Right atrium auricular region (tissue), 2 donors: ENCODE measurements around the gene RHOB. TPM values are rescaled to one million over a fixed set of nuclear protein-coding genes. Genes with fewer than 3 reads are reported as not detected.

Experiments
- DNase-seq: peaks from one replicate; pipeline ENCODE4 v3.0.0-alpha.2; 2019; ENCODE audit warnings: low spot score
- H3K27ac ChIP-seq, 2 donors: fragments of 200-600 bp; sonication (generic); 1 replicate in 1 of 2; 2 replicates in 1 of 2; pipeline ENCODE4 v1.5.1; 2016 to 2019
- H3K27me3 ChIP-seq, 2 donors: fragments of 200-600 bp; sonication (generic); one replicate each; pipeline versions ENCODE4 v1.5.1 to v1.6.0; 2017 to 2019
- H3K36me3 ChIP-seq: fragments of 200-600 bp; sonication (generic); one replicate; pipeline ENCODE4 v1.5.1; 2016
- H3K4me1 ChIP-seq, 2 donors: fragments of 200-600 bp; sonication (generic); one replicate each; pipeline versions ENCODE4 v1.5.1 to v1.6.0; 2017 to 2019
- H3K4me3 ChIP-seq, 2 donors: fragments of 200-600 bp; sonication (generic); 1 replicate in 1 of 2; 2 replicates in 1 of 2; pipeline ENCODE4 v1.5.1; 2017 to 2019; ENCODE audit warnings: mild to moderate bottlenecking in 1 of 2, moderate library complexity in 1 of 2
- H3K9me3 ChIP-seq, 2 donors: fragments of 200-600 bp; sonication (generic); one replicate each; pipeline ENCODE4 v1.5.1; 2019
- total RNA-seq, 2 donors: library from RNA; depleted of rRNA; stranded (reverse); fragments of >200 nt; gene quantifications; one replicate each; pipeline ENCODE4 v1.1.0, GENCODE V29; 2016
- TF ChIP-seq, protein P1 (sequence below), 2 donors: fragments of 200-600 bp; sonication (generic); IDR thresholded peaks; one replicate each; pipeline ENCODE4 v1.5.1; 2019; ENCODE audit warnings: antibody characterized with exemption in 2 of 2

RHOB gene
- total RNA-seq, 2 donors from 2014 or later = 471 to 664 TPM

- Histone ChIP-seq H3K9me3 (no peaks in the 10 kb centered on the region), H3K36me3 (no peaks in the 10 kb centered on the region), H3K4me3 (no peak overlapping the region), H3K27me3 (no peaks in the 10 kb centered on the region), H3K27ac (no peak overlapping the region), H3K4me1 (peaks cover 0 to 32% of the 10 kb centered on the region in 2 donors)
- DNase-seq = no peak
- TF ChIP-seq, protein P1, sequence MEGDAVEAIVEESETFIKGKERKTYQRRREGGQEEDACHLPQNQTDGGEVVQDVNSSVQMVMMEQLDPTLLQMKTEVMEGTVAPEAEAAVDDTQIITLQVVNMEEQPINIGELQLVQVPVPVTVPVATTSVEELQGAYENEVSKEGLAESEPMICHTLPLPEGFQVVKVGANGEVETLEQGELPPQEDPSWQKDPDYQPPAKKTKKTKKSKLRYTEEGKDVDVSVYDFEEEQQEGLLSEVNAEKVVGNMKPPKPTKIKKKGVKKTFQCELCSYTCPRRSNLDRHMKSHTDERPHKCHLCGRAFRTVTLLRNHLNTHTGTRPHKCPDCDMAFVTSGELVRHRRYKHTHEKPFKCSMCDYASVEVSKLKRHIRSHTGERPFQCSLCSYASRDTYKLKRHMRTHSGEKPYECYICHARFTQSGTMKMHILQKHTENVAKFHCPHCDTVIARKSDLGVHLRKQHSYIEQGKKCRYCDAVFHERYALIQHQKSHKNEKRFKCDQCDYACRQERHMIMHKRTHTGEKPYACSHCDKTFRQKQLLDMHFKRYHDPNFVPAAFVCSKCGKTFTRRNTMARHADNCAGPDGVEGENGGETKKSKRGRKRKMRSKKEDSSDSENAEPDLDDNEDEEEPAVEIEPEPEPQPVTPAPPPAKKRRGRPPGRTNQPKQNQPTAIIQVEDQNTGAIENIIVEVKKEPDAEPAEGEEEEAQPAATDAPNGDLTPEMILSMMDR (IDR thresholded peaks at IDR 0.05) = no peak
Measured at GRCh38 chr2:20485612-20486388, 38.9 kb downstream of the RHOB start.

GRCh38 chr2:20486571-20486970 is 39.7 kb downstream of the RHOB start:
- Histone ChIP-seq H3K9me3 (no peaks in the 10 kb centered on the region), H3K36me3 (no peaks in the 10 kb centered on the region), H3K27me3 (no peaks in the 10 kb centered on the region), H3K4me3 (no peak overlapping the region), H3K4me1 (peaks cover 0 to 32% of the 10 kb centered on the region in 2 donors), H3K27ac (no peak overlapping the region)
- TF ChIP-seq, protein P1 (IDR thresholded peaks at IDR 0.05) = no peak
- DNase-seq = no peak

GRCh38 chr2:20487030-20487391 is 40.1 kb downstream of the RHOB start:
- Histone ChIP-seq H3K4me1 (peaks cover 0 to 33% of the 10 kb centered on the region in 2 donors), H3K27ac (no peak overlapping the region), H3K9me3 (no peaks in the 10 kb centered on the region), H3K36me3 (no peaks in the 10 kb centered on the region), H3K4me3 (no peak overlapping the region), H3K27me3 (no peaks in the 10 kb centered on the region)
- TF ChIP-seq, protein P1 (IDR thresholded peaks at IDR 0.05) = no peak
- DNase-seq = no peak

DNA sequence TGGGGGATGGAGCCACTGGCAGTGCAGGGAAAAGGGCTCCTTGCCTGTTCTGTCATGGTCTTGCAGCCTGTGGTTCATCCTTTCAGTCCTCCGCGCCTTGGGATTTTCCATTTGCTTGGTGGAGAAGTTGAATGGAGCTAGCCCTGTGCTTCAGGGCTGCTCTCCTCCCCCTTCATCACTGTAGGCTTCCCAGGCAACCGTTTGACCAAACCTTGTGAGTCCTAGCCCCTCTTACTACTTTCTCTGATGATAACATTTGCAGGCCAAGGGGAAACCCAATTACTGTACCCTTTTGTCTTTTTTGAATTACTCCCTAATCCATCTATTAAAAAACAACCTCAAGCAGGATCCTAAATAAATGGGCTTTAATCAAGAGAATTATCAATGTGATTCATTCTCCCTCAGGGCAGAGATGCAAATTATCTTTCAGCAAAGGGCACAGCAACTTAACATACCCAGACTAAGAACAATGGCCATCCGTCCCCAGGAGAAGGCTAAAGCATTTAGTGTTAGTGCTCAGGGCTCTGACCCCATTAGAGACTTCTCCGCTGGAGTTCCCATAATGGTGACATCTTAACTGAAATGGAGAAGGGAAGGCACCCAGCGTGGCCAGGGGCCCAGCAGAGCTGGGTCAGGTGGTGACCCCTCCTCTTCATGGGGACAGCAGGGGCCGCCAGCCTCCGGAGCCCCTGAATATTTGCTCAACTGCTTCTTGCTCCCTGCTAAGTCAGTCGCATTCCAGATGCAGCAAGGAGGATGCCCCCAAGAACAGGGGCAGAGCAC is 40.7 kb downstream of the RHOB start:
- peaks cover 0 to 34% of the 10 kb centered on the region in 2 donors for H3K4me1 ChIP-seq
- TF ChIP-seq, protein P1 (IDR thresholded peaks at IDR 0.05) = no peak
- H3K4me3 ChIP-seq = no peak overlapping the region
- H3K9me3 ChIP-seq = no peaks in the 10 kb centered on the region
- no peak for DNase-seq
- no peak overlapping the region for H3K27ac ChIP-seq
- no peaks in the 10 kb centered on the region for H3K36me3 ChIP-seq
- no peaks in the 10 kb centered on the region for H3K27me3 ChIP-seq

- TF ChIP-seq, protein P1 (IDR thresholded peaks at IDR 0.05) = no peak
- H3K27me3 ChIP-seq = no peaks in the 10 kb centered on the region
- H3K36me3 ChIP-seq = no peaks in the 10 kb centered on the region
- no peak overlapping the region for H3K4me3 ChIP-seq
- H3K9me3 ChIP-seq = no peaks in the 10 kb centered on the region
- peaks cover 0 to 29% of the 10 kb centered on the region in 2 donors for H3K4me1 ChIP-seq
- peak overlapping the region in 1 of 2 donors; percentile 8 for H3K27ac ChIP-seq
- DNase-seq = no peak
Measured at GRCh38 chr2:20488201-20488641, 41.3 kb downstream of the RHOB start.
